H9 (cell line): Measurements from ENCODE around the gene DNM2. TPM values are rescaled to one million over a fixed set of nuclear protein-coding genes. Genes with fewer than 3 reads are reported as not detected.

Source experiments
- DNase-seq: peaks from one replicate; pipeline ENCODE4 v3.0.0-alpha.2; 2017
- H2AFZ ChIP-seq: one replicate; pipeline ENCODE4 v1.6.1; 2013; ENCODE audit warnings: mild to moderate bottlenecking, low read length, control low read depth, moderate library complexity
- H2AK5ac ChIP-seq: 2 replicates; pipeline ENCODE4 v1.6.1; 2013; ENCODE audit warnings: low read length, control low read depth, mixed read lengths; ENCODE audit not compliant: insufficient read length
- H2BK120ac ChIP-seq: one replicate; pipeline ENCODE4 v1.6.1; 2013; ENCODE audit warnings: low read depth, mild to moderate bottlenecking, low read length, control low read depth, inconsistent platforms; ENCODE audit not compliant: poor library complexity, severe bottlenecking
- H2BK12ac ChIP-seq: 2 replicates; pipeline ENCODE4 v1.6.1; 2013; ENCODE audit warnings: low read length, control low read depth, mixed read lengths, low read depth; ENCODE audit not compliant: insufficient read length
- H2BK15ac ChIP-seq: 2 replicates; pipeline ENCODE4 v1.6.1; 2013; ENCODE audit warnings: low read depth, low read length, control low read depth
- H2BK20ac ChIP-seq: one replicate; pipeline ENCODE4 v1.6.1; 2013; ENCODE audit warnings: low read depth, mild to moderate bottlenecking, low read length, control low read depth, inconsistent platforms; ENCODE audit not compliant: poor library complexity, severe bottlenecking
- H2BK5ac ChIP-seq: 2 replicates; pipeline ENCODE4 v1.6.1; 2013; ENCODE audit warnings: low read length, control low read depth, mixed read lengths; ENCODE audit not compliant: insufficient read length
- H3K14ac ChIP-seq: 2 replicates; pipeline ENCODE4 v1.6.1; 2013; ENCODE audit warnings: low read length, control low read depth; ENCODE audit not compliant: insufficient read depth
- H3K18ac ChIP-seq: 2 replicates; pipeline ENCODE4 v1.6.1; 2013; ENCODE audit warnings: low read depth, mild to moderate bottlenecking, mixed read lengths, low read length, control low read depth; ENCODE audit not compliant: insufficient read length
- H3K23ac ChIP-seq: 2 replicates; pipeline ENCODE4 v1.6.1; 2013; ENCODE audit warnings: low read length, control low read depth, mixed read lengths, low read depth; ENCODE audit not compliant: insufficient read length
- H3K23me2 ChIP-seq: 2 replicates; pipeline ENCODE4 v1.6.1; 2013; ENCODE audit warnings: low read depth, mild to moderate bottlenecking, mixed read lengths, low read length, control low read depth; ENCODE audit not compliant: insufficient read length, poor library complexity, severe bottlenecking
- H3K27ac ChIP-seq: 2 replicates; pipeline ENCODE4 v1.5.1; 2013; ENCODE audit warnings: low read length, control low read depth, mixed read lengths, low read depth; ENCODE audit not compliant: insufficient read length
- H3K27me3 ChIP-seq: 2 replicates; pipeline ENCODE4 v1.6.1; 2013; ENCODE audit warnings: low read length, control low read depth, inconsistent platforms; ENCODE audit not compliant: insufficient read depth
- H3K4ac ChIP-seq: 2 replicates; pipeline ENCODE4 v1.6.1; 2013; ENCODE audit warnings: low read depth, mild to moderate bottlenecking, control low read depth, inconsistent platforms, low read length, moderate library complexity
- H3K4me1 ChIP-seq: 2 replicates; pipeline ENCODE4 v1.6.1; 2013; ENCODE audit warnings: low read length, control low read depth, inconsistent platforms; ENCODE audit not compliant: insufficient read depth
- H3K4me2 ChIP-seq: 2 replicates; pipeline ENCODE4 v1.6.1; 2013; ENCODE audit warnings: low read length, control low read depth, mixed read lengths; ENCODE audit not compliant: insufficient read length, insufficient read depth
- H3K56ac ChIP-seq: 2 replicates; pipeline ENCODE4 v1.6.1; 2013; ENCODE audit warnings: low read depth, mild to moderate bottlenecking, mixed read lengths, low read length, control low read depth; ENCODE audit not compliant: insufficient read length
- H3K79me1 ChIP-seq: 2 replicates; pipeline ENCODE4 v1.6.1; 2013; ENCODE audit warnings: low read depth, mild to moderate bottlenecking, moderate library complexity, low read length, control low read depth, inconsistent platforms; ENCODE audit not compliant: insufficient read depth, poor library complexity, severe bottlenecking
- H3K79me2 ChIP-seq: 2 replicates; pipeline ENCODE4 v1.6.1; 2013; ENCODE audit warnings: low read length, control low read depth, inconsistent platforms; ENCODE audit not compliant: insufficient read depth
- H3K9ac ChIP-seq: 2 replicates; pipeline ENCODE4 v1.6.1; 2013; ENCODE audit warnings: low read length, control low read depth, mixed read lengths; ENCODE audit not compliant: insufficient read length; ENCODE audit errors: extremely low read depth
- H3K9me3 ChIP-seq: one replicate; pipeline ENCODE4 v1.6.1; 2013; ENCODE audit warnings: low read depth, low read length, inconsistent platforms; ENCODE audit not compliant: control insufficient read depth
- H3T11ph ChIP-seq: one replicate; pipeline ENCODE4 v1.6.1; 2013; ENCODE audit warnings: mild to moderate bottlenecking, low read length, control low read depth, inconsistent platforms
- H4K20me1 ChIP-seq: one replicate; pipeline ENCODE4 v1.6.1; 2013; ENCODE audit not compliant: control insufficient read depth, insufficient read length, insufficient read depth
- H4K5ac ChIP-seq: 2 replicates; pipeline ENCODE4 v1.6.1; 2013; ENCODE audit warnings: low read depth, mild to moderate bottlenecking, mixed read lengths, low read length, control low read depth; ENCODE audit not compliant: insufficient read length
- H4K8ac ChIP-seq: replicated peaks from 2 replicates; pipeline ENCODE4 v1.6.1; 2013; ENCODE audit warnings: low read length, control low read depth, mixed read lengths, low read depth; ENCODE audit not compliant: insufficient read length
- H4K91ac ChIP-seq: 2 replicates; pipeline ENCODE4 v1.6.1; 2013; ENCODE audit warnings: low read depth, mild to moderate bottlenecking, moderate library complexity, mixed read lengths, low read length, control low read depth; ENCODE audit not compliant: insufficient read length
- H3K27ac Mint-ChIP-seq, 3 experiments: 2 replicates in 2 of 3; 3 replicates in 1 of 3; pipeline ENCODE4 v1.8.0; 2020 to 2021; ENCODE audit warnings: mixed read lengths in 3 of 3, mild to moderate bottlenecking in 1 of 3, moderate library complexity in 1 of 3
- H3K27me3 Mint-ChIP-seq: 2 replicates; pipeline ENCODE4 v1.8.0; 2021; ENCODE audit warnings: low read depth, mild to moderate bottlenecking, moderate library complexity, mixed read lengths
- H3K36me3 Mint-ChIP-seq, 3 experiments: 2 replicates in 2 of 3; 3 replicates in 1 of 3; pipeline ENCODE4 v1.8.0; 2020 to 2021; ENCODE audit warnings: low read depth in 3 of 3, mixed read lengths in 3 of 3; ENCODE audit not compliant: insufficient read depth in 1 of 3
- H3K4me1 Mint-ChIP-seq, 2 experiments: 2 replicates each; pipeline ENCODE4 v1.8.0; 2020; ENCODE audit warnings: mixed read lengths in 2 of 2
- H3K4me3 Mint-ChIP-seq, 2 experiments: 2 replicates in 1 of 2; 3 replicates in 1 of 2; pipeline ENCODE4 v1.8.0; 2020 to 2021; ENCODE audit warnings: mild to moderate bottlenecking in 2 of 2, mixed read lengths in 2 of 2, moderate library complexity in 1 of 2
- H3K9me3 Mint-ChIP-seq, 2 experiments: 2 replicates in 1 of 2; 3 replicates in 1 of 2; pipeline ENCODE4 v1.8.0; 2020; ENCODE audit warnings: mild to moderate bottlenecking in 2 of 2, mixed read lengths in 2 of 2, moderate library complexity in 1 of 2
- whole genome bisulfite sequencing: extraction: QIAGEN DNeasy Blood & Tissue Kit; methylation state at CpG from one replicate; pipeline ENCODE4 v1.1.7; 2013; ENCODE audit warnings: missing lambda C conversion rate, low lambda C conversion rate, mixed read lengths; ENCODE audit not compliant: insufficient read length; ENCODE audit errors: extremely low coverage; 5-methylcytosine and 5-hydroxymethylcytosine counted together
- total RNA-seq: library from RNA; stranded (reverse); gene quantifications from 2 replicates; pipeline ENCODE4 v1.2.1, GENCODE V29; 2021
- TF ChIP-seq, protein P1 (sequence below): fragments of 200-600 bp; sonication (generic); conservative IDR thresholded peaks from 3 replicates; pipeline ENCODE4 v1.8.0; 2021; ENCODE audit warnings: antibody characterized with exemption, mild to moderate bottlenecking

The DNM2 gene
- total RNA-seq, 1 experiment from 2014 or later, result 152 TPM

- Histone ChIP-seq H4K5ac (no peak overlapping the region), H3K56ac (no peak overlapping the region), H3K27me3 (no peaks in the 10 kb centered on the region), H3K18ac (no peak overlapping the region), H2BK12ac (no peak overlapping the region), H2AK5ac (no peak overlapping the region), H2BK15ac (no peak overlapping the region), H4K91ac (no peak overlapping the region), H2BK20ac (no peak overlapping the region), H4K8ac (no peak overlapping the region), H3K4me1 (peaks cover 2% of the 10 kb centered on the region; the same call in 1 of the 2 replicates), H3K4ac (no peak overlapping the region), H3K4me2 (no peak overlapping the region), H4K20me1 (no peaks in the 10 kb centered on the region), H3K23me2 (no peaks in the 10 kb centered on the region), H3K23ac (no peak overlapping the region), H2AFZ (no peak overlapping the region), H3K9me3 (no peaks in the 10 kb centered on the region), H2BK120ac (no peak overlapping the region), H3T11ph (no peak overlapping the region), H3K9ac (no peak overlapping the region), H3K79me2 (no peaks in the 10 kb centered on the region; the same call in 1 of the 2 replicates), H3K79me1 (no peaks in the 10 kb centered on the region), H3K14ac (no peak overlapping the region), H3K27ac (no peak overlapping the region), H2BK5ac (no peak overlapping the region)
- Mint-ChIP-seq H3K4me1 (peaks cover 6 to 21% of the 10 kb centered on the region in 2 experiments), H3K27me3 (no peaks in the 10 kb centered on the region), H3K27ac (peak overlapping the region; percentile 4 to 25 (median 12); a peak in 2 of 7 replicates), H3K4me3 (peak overlapping the region in 1 of 2 experiments; percentile 55; a peak in 2 of 5 replicates), H3K36me3 (no peaks in the 10 kb centered on the region), H3K9me3 (no peaks in the 10 kb centered on the region)
- no CpG with 5 or more reads among the region's 6 CpGs for WGBS
- DNase-seq, result peak; percentile 87
- TF ChIP-seq, protein P1, sequence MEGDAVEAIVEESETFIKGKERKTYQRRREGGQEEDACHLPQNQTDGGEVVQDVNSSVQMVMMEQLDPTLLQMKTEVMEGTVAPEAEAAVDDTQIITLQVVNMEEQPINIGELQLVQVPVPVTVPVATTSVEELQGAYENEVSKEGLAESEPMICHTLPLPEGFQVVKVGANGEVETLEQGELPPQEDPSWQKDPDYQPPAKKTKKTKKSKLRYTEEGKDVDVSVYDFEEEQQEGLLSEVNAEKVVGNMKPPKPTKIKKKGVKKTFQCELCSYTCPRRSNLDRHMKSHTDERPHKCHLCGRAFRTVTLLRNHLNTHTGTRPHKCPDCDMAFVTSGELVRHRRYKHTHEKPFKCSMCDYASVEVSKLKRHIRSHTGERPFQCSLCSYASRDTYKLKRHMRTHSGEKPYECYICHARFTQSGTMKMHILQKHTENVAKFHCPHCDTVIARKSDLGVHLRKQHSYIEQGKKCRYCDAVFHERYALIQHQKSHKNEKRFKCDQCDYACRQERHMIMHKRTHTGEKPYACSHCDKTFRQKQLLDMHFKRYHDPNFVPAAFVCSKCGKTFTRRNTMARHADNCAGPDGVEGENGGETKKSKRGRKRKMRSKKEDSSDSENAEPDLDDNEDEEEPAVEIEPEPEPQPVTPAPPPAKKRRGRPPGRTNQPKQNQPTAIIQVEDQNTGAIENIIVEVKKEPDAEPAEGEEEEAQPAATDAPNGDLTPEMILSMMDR, result peak; percentile 93
Measured at GRCh38 chr19:10864538-10864899, 146.6 kb downstream of the DNM2 start.
